GM23338 (cell line): Measurements from ENCODE around the gene DEPDC1.

ENCODE experiments used
- CREB1 ChIP-seq: fragments of 250-450 bp; sonication (Bioruptor Pico); IDR thresholded peaks from 2 replicates; pipeline ENCODE4 v1.5.0; 2020; ENCODE audit warnings: low read depth, mild to moderate bottlenecking, moderate library complexity
- EZH2 ChIP-seq: fragments of 200-600 bp; sonication (generic); IDR thresholded peaks from one replicate; pipeline ENCODE4 v1.8.0; 2017; ENCODE audit warnings: antibody characterized with exemption, mild to moderate bottlenecking, low read depth; ENCODE audit not compliant: unreplicated experiment
- EZH2phosphoT487 ChIP-seq: fragments of 200-600 bp; sonication (generic); IDR thresholded peaks from one replicate; pipeline ENCODE4 v1.8.1; 2018; ENCODE audit warnings: antibody characterized with exemption; ENCODE audit not compliant: unreplicated experiment
- JUNB ChIP-seq: IDR thresholded peaks from one replicate; pipeline ENCODE4 v1.6.1; 2016; ENCODE audit warnings: antibody characterized with exemption; ENCODE audit not compliant: unreplicated experiment
- NANOG ChIP-seq: IDR thresholded peaks from 2 replicates; pipeline ENCODE4 v1.6.1; 2016; ENCODE audit warnings: antibody characterized with exemption, borderline replicate concordance
- POLR2AphosphoS5 ChIP-seq: IDR thresholded peaks from 2 replicates; pipeline ENCODE4 v1.6.1; 2016; ENCODE audit warnings: antibody characterized with exemption, low read depth
- TF ChIP-seq, protein P1 (sequence below): IDR thresholded peaks from one replicate; pipeline ENCODE4 v1.6.1; 2018; ENCODE audit warnings: antibody characterized with exemption; ENCODE audit not compliant: unreplicated experiment
- TF ChIP-seq, protein P2 (sequence below), 2 experiments: fragments of 200-600 bp in 1 of 2; sonication (generic) in 1 of 2; conservative IDR thresholded peaks; 2 replicates each; pipeline versions ENCODE4 v1.5.1 to v1.6.1; 2016 to 2017; ENCODE audit warnings: antibody characterized with exemption in 2 of 2, low read depth in 2 of 2, mild to moderate bottlenecking in 2 of 2, moderate library complexity in 1 of 2

DNA sequence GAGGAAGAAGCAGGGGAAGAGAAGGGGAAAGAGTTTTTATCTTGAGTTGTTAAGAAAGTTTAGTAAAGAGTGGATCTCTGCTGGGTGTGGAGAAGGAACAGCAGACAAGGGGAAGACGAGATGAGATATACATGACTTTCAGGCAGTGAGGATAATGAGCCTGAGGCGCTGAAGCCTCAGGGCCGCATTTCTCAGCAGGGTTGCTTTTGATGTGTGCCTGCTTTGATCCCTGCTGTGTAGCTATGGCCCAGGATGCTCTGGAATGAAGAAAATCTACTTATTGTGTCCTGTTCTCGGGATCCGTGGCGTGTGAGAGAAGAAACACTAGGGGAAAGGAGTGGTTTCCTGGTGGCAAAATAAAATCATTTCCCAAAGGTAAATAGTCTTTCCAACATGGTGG, 32.0 kb downstream of the DEPDC1 start:
- TF ChIP-seq EZH2phosphoT487 (no peak), POLR2AphosphoS5 (no peak), EZH2 (no peak), NANOG (no peak), JUNB (no peak), CREB1 (CRISPR knock-in tag) (no peak)
- TF ChIP-seq, protein P1, sequence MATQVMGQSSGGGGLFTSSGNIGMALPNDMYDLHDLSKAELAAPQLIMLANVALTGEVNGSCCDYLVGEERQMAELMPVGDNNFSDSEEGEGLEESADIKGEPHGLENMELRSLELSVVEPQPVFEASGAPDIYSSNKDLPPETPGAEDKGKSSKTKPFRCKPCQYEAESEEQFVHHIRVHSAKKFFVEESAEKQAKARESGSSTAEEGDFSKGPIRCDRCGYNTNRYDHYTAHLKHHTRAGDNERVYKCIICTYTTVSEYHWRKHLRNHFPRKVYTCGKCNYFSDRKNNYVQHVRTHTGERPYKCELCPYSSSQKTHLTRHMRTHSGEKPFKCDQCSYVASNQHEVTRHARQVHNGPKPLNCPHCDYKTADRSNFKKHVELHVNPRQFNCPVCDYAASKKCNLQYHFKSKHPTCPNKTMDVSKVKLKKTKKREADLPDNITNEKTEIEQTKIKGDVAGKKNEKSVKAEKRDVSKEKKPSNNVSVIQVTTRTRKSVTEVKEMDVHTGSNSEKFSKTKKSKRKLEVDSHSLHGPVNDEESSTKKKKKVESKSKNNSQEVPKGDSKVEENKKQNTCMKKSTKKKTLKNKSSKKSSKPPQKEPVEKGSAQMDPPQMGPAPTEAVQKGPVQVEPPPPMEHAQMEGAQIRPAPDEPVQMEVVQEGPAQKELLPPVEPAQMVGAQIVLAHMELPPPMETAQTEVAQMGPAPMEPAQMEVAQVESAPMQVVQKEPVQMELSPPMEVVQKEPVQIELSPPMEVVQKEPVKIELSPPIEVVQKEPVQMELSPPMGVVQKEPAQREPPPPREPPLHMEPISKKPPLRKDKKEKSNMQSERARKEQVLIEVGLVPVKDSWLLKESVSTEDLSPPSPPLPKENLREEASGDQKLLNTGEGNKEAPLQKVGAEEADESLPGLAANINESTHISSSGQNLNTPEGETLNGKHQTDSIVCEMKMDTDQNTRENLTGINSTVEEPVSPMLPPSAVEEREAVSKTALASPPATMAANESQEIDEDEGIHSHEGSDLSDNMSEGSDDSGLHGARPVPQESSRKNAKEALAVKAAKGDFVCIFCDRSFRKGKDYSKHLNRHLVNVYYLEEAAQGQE = no peak
- TF ChIP-seq, protein P2, sequence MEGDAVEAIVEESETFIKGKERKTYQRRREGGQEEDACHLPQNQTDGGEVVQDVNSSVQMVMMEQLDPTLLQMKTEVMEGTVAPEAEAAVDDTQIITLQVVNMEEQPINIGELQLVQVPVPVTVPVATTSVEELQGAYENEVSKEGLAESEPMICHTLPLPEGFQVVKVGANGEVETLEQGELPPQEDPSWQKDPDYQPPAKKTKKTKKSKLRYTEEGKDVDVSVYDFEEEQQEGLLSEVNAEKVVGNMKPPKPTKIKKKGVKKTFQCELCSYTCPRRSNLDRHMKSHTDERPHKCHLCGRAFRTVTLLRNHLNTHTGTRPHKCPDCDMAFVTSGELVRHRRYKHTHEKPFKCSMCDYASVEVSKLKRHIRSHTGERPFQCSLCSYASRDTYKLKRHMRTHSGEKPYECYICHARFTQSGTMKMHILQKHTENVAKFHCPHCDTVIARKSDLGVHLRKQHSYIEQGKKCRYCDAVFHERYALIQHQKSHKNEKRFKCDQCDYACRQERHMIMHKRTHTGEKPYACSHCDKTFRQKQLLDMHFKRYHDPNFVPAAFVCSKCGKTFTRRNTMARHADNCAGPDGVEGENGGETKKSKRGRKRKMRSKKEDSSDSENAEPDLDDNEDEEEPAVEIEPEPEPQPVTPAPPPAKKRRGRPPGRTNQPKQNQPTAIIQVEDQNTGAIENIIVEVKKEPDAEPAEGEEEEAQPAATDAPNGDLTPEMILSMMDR (conservative IDR thresholded peaks at IDR 0.05; ENCODE audit: low read depth in 2 of 2) = no peak
